GM10266 (cell line): ENCODE results near the gene WDR77.

Source experiments
- DNase-seq: peaks from one replicate; pipeline ENCODE4 v3.0.0; 2012; ENCODE audit errors: extremely low spot score
- TF ChIP-seq, protein P1 (sequence below): IDR thresholded peaks from 2 replicates; pipeline ENCODE4 v1.5.1; 2012; ENCODE audit warnings: mild to moderate bottlenecking, low read depth; ENCODE audit not compliant: control insufficient read depth, insufficient read depth; ENCODE audit errors: missing control alignments

The WDR77 gene

DNA sequence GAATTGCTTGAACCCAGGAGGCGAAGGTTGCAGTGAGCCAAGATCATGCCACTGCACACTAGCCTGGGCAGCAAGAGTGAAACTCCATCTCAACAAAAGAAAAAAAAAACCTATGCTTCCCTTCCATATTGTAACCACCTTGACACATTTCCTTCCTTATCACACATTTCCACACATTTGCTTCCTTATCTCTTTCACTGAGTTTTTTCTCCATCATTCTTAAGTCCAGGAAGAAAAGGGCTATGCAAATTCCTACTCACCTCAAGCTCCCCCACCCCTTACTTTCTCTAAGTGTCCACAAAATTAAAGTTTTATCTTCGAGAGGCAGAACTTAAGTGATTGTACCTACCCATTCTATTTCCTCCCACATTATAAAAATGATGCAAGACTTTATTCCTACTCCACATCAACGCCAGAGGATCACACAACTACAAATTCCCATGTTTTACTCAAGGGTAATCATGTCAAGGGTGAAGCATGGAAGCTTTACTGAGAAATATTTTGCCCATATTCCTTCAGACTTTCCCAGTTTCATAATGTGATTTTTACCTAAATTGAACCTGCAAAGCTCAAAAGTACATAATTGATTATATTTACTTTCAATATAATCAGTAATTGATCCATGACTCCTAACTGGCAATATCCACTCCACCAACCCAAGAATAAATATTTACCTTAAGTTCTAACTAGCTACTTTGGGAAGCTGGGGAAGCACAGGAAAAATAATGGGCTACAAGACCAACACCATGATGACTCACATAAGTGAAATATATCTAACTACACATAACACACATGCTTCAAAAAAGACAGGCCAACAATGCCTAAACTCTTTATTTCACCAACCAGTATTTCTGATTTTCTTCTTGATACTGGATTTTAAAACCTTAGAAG is 9.3 kb downstream of the WDR77 start:
- DNase-seq = no peak

DNA sequence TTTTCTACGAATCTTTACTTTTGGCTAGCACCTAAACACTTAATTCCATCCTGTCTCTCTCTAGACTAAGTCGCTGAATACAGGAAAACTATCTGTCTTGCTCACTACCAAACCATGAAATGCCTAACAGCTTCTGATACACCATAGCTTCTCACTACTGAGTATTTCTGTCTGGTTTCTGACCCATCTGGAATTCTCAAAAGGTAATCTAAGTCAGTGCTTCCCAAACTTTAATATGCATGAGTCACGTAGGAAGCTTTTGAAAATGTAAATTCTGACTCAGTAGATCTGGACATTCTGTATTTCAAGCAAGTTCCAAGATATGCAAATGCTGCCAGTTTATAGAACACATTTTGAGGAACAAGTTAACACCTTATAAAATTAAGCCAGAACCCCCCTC is 12.3 kb downstream of the WDR77 start:
- DNase-seq = no peak
- TF ChIP-seq, protein P1, sequence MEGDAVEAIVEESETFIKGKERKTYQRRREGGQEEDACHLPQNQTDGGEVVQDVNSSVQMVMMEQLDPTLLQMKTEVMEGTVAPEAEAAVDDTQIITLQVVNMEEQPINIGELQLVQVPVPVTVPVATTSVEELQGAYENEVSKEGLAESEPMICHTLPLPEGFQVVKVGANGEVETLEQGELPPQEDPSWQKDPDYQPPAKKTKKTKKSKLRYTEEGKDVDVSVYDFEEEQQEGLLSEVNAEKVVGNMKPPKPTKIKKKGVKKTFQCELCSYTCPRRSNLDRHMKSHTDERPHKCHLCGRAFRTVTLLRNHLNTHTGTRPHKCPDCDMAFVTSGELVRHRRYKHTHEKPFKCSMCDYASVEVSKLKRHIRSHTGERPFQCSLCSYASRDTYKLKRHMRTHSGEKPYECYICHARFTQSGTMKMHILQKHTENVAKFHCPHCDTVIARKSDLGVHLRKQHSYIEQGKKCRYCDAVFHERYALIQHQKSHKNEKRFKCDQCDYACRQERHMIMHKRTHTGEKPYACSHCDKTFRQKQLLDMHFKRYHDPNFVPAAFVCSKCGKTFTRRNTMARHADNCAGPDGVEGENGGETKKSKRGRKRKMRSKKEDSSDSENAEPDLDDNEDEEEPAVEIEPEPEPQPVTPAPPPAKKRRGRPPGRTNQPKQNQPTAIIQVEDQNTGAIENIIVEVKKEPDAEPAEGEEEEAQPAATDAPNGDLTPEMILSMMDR = no peak

More for the DNA sequence above, 9.3 kb downstream of the WDR77 start:
- TF ChIP-seq, protein P1 = no peak

DNA sequence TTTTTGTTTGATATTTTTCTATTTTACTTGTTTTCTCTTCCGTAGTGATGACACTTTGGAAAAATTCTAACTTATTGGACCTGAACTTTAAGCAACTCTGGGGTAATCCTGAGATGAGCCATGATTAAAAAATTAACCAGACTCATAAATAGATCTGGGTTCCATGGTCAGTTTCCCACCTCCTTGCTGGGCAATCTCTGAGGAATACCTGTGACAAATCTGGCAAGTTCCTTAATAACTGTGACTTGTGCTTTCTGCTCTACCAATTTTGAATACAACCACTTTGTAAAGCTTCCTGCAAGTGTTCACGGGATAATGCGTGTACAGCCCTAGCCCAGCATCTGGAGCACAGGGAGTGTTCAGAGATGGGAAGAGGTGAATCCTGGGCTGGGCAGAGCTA is 24.8 kb downstream of the WDR77 start:
- DNase-seq = no peak
- TF ChIP-seq, protein P1 = no peak

DNA sequence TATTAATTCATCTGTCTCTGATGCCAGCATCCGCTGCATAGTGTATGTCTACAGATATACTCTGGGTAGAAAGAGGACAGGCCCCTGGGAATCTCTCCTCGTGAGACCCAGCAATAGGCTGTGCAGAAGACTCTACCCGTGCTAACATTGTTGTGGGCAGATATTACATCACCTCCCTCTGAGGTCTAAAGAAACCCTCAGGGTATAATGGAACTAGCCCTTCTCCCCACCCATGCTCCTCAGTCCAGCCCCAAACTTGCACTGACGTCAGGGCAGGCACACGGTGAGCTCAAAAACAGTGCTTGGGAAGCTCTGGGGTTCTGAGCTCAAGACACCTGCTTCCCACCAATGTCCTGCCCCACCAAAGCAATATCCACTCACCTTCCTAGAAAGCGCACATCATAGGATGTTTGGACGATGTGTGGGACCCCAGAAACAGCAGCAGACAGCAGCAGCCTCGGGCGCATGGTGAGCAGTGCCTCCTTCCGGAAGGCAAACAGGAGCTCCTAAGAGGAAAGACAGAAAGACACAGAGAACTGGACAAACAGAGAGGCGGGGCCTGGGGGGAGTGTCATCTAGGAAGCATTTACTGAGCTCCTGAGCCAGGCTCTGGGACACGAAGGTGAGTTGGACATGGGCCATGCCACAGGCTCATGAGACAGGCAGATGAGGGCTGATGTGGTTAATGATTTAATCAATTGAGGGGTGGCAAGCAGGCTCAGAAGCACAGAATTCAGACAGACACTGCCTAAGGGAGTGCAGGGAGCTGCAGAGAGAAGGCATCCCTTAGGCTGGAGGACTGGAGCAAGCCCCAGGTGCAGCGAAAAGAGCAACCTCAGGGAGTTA is 26.3 kb downstream of the WDR77 start:
- DNase-seq = no peak
- TF ChIP-seq, protein P1 = no peak

DNA sequence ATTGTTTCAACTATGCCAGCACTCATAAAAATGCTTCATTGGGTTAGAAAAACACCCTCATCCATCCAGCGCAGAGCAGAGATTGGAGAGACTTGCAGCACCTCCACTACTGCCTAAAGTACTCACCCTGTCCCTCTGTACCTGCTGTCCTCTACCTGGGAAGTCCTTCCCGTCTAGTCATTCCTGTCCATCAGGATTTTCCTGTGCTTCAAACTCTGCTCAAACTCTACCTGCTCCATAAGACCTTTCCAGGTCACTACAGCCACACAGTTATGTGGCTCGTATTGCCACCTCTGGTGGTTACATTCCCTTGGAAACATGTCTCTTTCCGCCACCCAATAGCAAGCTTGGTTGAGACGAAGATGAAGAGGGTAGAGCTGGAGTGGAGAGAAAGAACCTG is 28.7 kb downstream of the WDR77 start:
- no peak for DNase-seq
- TF ChIP-seq, protein P1 = no peak

DNA sequence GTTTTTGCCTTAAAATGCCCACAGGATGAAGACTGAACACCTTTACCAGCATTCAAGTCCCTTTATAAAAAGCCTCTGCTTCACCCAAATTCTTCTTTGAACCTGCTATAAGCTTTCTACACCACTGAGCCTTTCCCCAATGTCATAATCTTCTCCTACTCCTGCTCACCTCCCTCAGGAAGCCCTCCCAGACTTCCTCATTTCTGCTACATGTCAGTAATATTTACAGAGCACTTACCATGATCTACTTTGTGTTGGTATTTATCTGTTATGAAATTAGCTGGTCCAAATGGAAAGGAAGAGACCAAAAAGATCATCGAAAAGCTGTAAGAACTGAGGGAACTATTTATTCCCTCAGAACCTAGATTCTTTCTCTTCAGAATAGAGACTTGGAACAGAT is 30.0 kb downstream of the WDR77 start:
- TF ChIP-seq, protein P1 = no peak
- no peak for DNase-seq

DNA sequence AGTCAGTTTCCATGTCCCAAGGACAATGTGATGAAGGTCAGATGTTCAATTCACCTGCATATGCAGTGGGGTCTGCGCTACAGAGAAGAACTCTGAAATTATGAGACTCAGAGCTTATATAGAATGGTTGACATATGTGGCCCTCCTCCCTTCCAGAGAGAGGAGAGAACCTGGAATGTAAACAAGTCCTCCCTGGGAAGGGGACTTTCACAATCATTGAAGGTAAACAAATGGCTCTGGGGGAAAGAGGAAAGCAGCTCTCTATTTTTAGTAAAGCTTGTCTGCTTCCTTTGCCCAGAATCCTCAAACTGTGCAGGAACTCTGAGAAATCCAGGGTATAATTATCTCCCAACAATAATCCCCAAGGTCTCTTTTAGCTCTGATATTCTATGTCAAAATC is 31.3 kb downstream of the WDR77 start:
- DNase-seq = no peak
- TF ChIP-seq, protein P1 = no peak
